SK-N-SH (cell line): ENCODE results near the gene LIN7A.

Experiments
- CTCF ChIP-seq: fragments of 200-600 bp; sonication (generic); IDR thresholded peaks from 2 replicates; pipeline ENCODE4 v1.6.1; 2017; ENCODE audit warnings: antibody characterized with exemption, mild to moderate bottlenecking, moderate library complexity
- EP300 ChIP-seq, 2 experiments: IDR thresholded peaks; 2 replicates each; pipeline versions ENCODE4 v1.4.0 to v1.6.1; 2012; ENCODE audit warnings: borderline replicate concordance in 1 of 2, low read depth in 1 of 2, low read length in 1 of 2
- EZH2phosphoT487 ChIP-seq: fragments of 200-600 bp; sonication (generic); IDR thresholded peaks from 2 replicates; pipeline ENCODE4 v1.6.1; 2017; ENCODE audit warnings: low read depth, mixed run types, mild to moderate bottlenecking, antibody characterized with exemption, moderate library complexity, borderline replicate concordance
- FOXM1 ChIP-seq: IDR thresholded peaks from 2 replicates; pipeline ENCODE4 v1.4.0; 2012; ENCODE audit warnings: low read depth, mild to moderate bottlenecking
- GATA2 ChIP-seq: sonication (generic); formaldehyde crosslinking; IDR thresholded peaks from 2 replicates; pipeline ENCODE4 v1.5.0; 2020; ENCODE audit warnings: mild to moderate bottlenecking, missing genetic modification reagents
- MXI1 ChIP-seq: IDR thresholded peaks from 2 replicates; pipeline ENCODE4 v1.6.1; 2012; ENCODE audit warnings: mild to moderate bottlenecking, low read depth, low read length, improper control_type of control experiment
- POLR2AphosphoS5 ChIP-seq: IDR thresholded peaks from 2 replicates; pipeline ENCODE4 v1.6.1; 2012; ENCODE audit warnings: low read depth, low read length
- RAD21 ChIP-seq: IDR thresholded peaks from 2 replicates; pipeline ENCODE4 v1.6.1; 2012; ENCODE audit warnings: mild to moderate bottlenecking, low read length
- RFX5 ChIP-seq: IDR thresholded peaks from 2 replicates; pipeline ENCODE4 v1.6.1; 2012; ENCODE audit warnings: mild to moderate bottlenecking, improper control_type of control experiment, low read length
- TEAD4 ChIP-seq: IDR thresholded peaks from 2 replicates; pipeline ENCODE4 v1.4.0; 2012; ENCODE audit warnings: mild to moderate bottlenecking, borderline replicate concordance; ENCODE audit not compliant: insufficient read depth
- USF1 ChIP-seq: IDR thresholded peaks from 2 replicates; pipeline ENCODE4 v1.4.0; 2012; ENCODE audit warnings: low read depth, borderline replicate concordance
- YY1 ChIP-seq: IDR thresholded peaks from 2 replicates; pipeline ENCODE4 v1.4.0; 2012; ENCODE audit warnings: low read depth, mild to moderate bottlenecking
- ZBTB33 ChIP-seq: IDR thresholded peaks from 2 replicates; pipeline ENCODE4 v1.4.0; 2012; ENCODE audit warnings: low read depth, borderline replicate concordance

- no peak for TF ChIP-seq MXI1
- no peak for TF ChIP-seq CTCF
- TF ChIP-seq ZBTB33 = no peak
- TF ChIP-seq EP300 (IDR thresholded peaks at IDR 0.05; ENCODE audit: borderline replicate concordance in 1 of 2, low read depth in 1 of 2, low read length in 1 of 2) = no peak
- no peak for TF ChIP-seq RFX5
- no peak for TF ChIP-seq RAD21
- TF ChIP-seq TEAD4 = no peak
- no peak for TF ChIP-seq GATA2 (CRISPR knock-in tag)
- TF ChIP-seq YY1 = no peak
- TF ChIP-seq USF1 = no peak
- TF ChIP-seq EZH2phosphoT487 = no peak
- TF ChIP-seq POLR2AphosphoS5 = no peak
- TF ChIP-seq FOXM1 = no peak
These were observed 183.5 kb downstream of the LIN7A start for GRCh38 chr12:80754274-80754673.
